WTC11 (cell line): ENCODE results near the gene RAB17. TPM values are rescaled to one million over a fixed set of nuclear protein-coding genes. Genes with fewer than 3 reads are reported as not detected.

ENCODE experiments used
- ATAC-seq: fragments of 200-7000 bp; cut with Tn5 transposase; 2 replicates; pipeline ENCODE4 v1.10.0; 2021; ENCODE audit warnings: mild to moderate bottlenecking, moderate library complexity
- CTCF ChIA-PET: fragments of 300-600 bp; sonication (Branson Sonifier 250); formaldehyde crosslinking; loops from one replicate; lab custom pipeline; 2021; ENCODE audit warnings: antibody characterized with exemption; lab: Charles Lee
- POLR2A ChIA-PET: fragments of 350-600 bp; sonication (Branson Sonifier 250); formaldehyde crosslinking; loops from one replicate; lab custom pipeline; 2021; ENCODE audit warnings: antibody characterized with exemption; lab: Charles Lee
- DNase-seq: peaks from one replicate; pipeline ENCODE4 v3.0.0; 2021; ENCODE audit warnings: low spot score
- H3K27ac Mint-ChIP-seq: 2 replicates; pipeline ENCODE4 v1.8.0; 2021; ENCODE audit warnings: mixed read lengths
- H3K27me3 Mint-ChIP-seq: 2 replicates; pipeline ENCODE4 v1.8.0; 2021; ENCODE audit warnings: low read depth, mild to moderate bottlenecking, moderate library complexity, mixed read lengths
- H3K36me3 Mint-ChIP-seq: 2 replicates; pipeline ENCODE4 v1.8.0; 2021; ENCODE audit warnings: mixed read lengths
- H3K4me1 Mint-ChIP-seq: 2 replicates; pipeline ENCODE4 v1.8.0; 2022; ENCODE audit warnings: mixed read lengths
- H3K4me3 Mint-ChIP-seq: 2 replicates; pipeline ENCODE4 v1.8.0; 2021; ENCODE audit warnings: mild to moderate bottlenecking, moderate library complexity, mixed read lengths
- H3K9me3 Mint-ChIP-seq: 2 replicates; pipeline ENCODE4 v1.8.0; 2021; ENCODE audit warnings: mixed read lengths
- AFF4 ChIP-seq: sonication (generic); formaldehyde crosslinking; IDR thresholded peaks from 2 replicates; pipeline ENCODE4 v1.8.1; 2023; ENCODE audit warnings: mild to moderate bottlenecking, missing genetic modification reagents, borderline replicate concordance
- ARID4B ChIP-seq: sonication (generic); formaldehyde crosslinking; IDR thresholded peaks from 2 replicates; pipeline ENCODE4 v1.8.0; 2023; ENCODE audit warnings: missing genetic modification reagents, mild to moderate bottlenecking, borderline replicate concordance
- ATF3 ChIP-seq: sonication (generic); formaldehyde crosslinking; conservative IDR thresholded peaks from 2 replicates; pipeline ENCODE4 v1.8.1; 2022; ENCODE audit warnings: mild to moderate bottlenecking, missing genetic modification reagents
- CDX4 ChIP-seq: fragments of 250-450 bp; sonication (Bioruptor Pico); IDR thresholded peaks from 2 replicates; pipeline ENCODE4 v1.9.0; 2021; ENCODE audit warnings: moderate library complexity, mild to moderate bottlenecking, inconsistent platforms, borderline replicate concordance
- ETV6 ChIP-seq: sonication (generic); formaldehyde crosslinking; IDR thresholded peaks from 2 replicates; pipeline ENCODE4 v1.8.1; 2022; ENCODE audit warnings: mild to moderate bottlenecking, missing genetic modification reagents
- FOXP4 ChIP-seq: sonication (generic); formaldehyde crosslinking; IDR thresholded peaks from 2 replicates; pipeline ENCODE4 v1.8.0; 2022; ENCODE audit warnings: mild to moderate bottlenecking, missing genetic modification reagents
- GTF2I ChIP-seq: fragments of 250-450 bp; sonication (Bioruptor Pico); conservative IDR thresholded peaks from 2 replicates; pipeline ENCODE4 v1.4.0; 2021; ENCODE audit warnings: mild to moderate bottlenecking
- JUN ChIP-seq: sonication (generic); formaldehyde crosslinking; IDR thresholded peaks from 2 replicates; pipeline ENCODE4 v1.8.0; 2023; ENCODE audit warnings: mild to moderate bottlenecking, missing genetic modification reagents
- NFATC4 ChIP-seq: fragments of 250-450 bp; sonication (Bioruptor Pico); IDR thresholded peaks from 2 replicates; pipeline ENCODE4 v1.9.0; 2021; ENCODE audit warnings: mild to moderate bottlenecking
- NR2C2 ChIP-seq: sonication (generic); formaldehyde crosslinking; IDR thresholded peaks from 2 replicates; pipeline ENCODE4 v1.8.0; 2022; ENCODE audit warnings: mild to moderate bottlenecking, missing genetic modification reagents
- PRRX2 ChIP-seq: fragments of 250-450 bp; sonication (Bioruptor Pico); IDR thresholded peaks from 2 replicates; pipeline ENCODE4 v1.8.0; 2021; ENCODE audit warnings: mild to moderate bottlenecking
- SMAD3 ChIP-seq: sonication (generic); formaldehyde crosslinking; IDR thresholded peaks from 2 replicates; pipeline ENCODE4 v1.8.0; 2022; ENCODE audit warnings: missing genetic modification reagents, mild to moderate bottlenecking, borderline replicate concordance
- TEAD1 ChIP-seq: sonication (generic); formaldehyde crosslinking; IDR thresholded peaks from 2 replicates; pipeline ENCODE4 v1.8.0; 2022; ENCODE audit warnings: mild to moderate bottlenecking, missing genetic modification reagents
- ZBTB21 ChIP-seq: sonication (generic); formaldehyde crosslinking; IDR thresholded peaks from 2 replicates; pipeline ENCODE4 v1.8.1; 2023; ENCODE audit warnings: mild to moderate bottlenecking, missing genetic modification reagents, borderline replicate concordance
- ZBTB43 ChIP-seq: sonication (generic); formaldehyde crosslinking; IDR thresholded peaks from 2 replicates; pipeline ENCODE4 v1.8.1; 2023; ENCODE audit warnings: mild to moderate bottlenecking, missing genetic modification reagents
- ZNF263 ChIP-seq: sonication (generic); formaldehyde crosslinking; IDR thresholded peaks from 2 replicates; pipeline ENCODE4 v1.8.1; 2022; ENCODE audit warnings: low read depth, mild to moderate bottlenecking, moderate library complexity, missing genetic modification reagents
- total RNA-seq: library from RNA; stranded (reverse); gene quantifications from 3 replicates; pipeline ENCODE4 v1.2.3, GENCODE V29; 2021
- TF ChIP-seq, protein P1 (sequence below): fragments of 250-450 bp; sonication (Bioruptor Pico); IDR thresholded peaks from 2 replicates; pipeline ENCODE4 v1.9.0; 2021; ENCODE audit warnings: mild to moderate bottlenecking
- TF ChIP-seq, protein P2 (sequence below): fragments of 250-450 bp; sonication (Bioruptor Pico); IDR thresholded peaks from 2 replicates; pipeline ENCODE4 v1.8.0; 2021; ENCODE audit warnings: mild to moderate bottlenecking
- TF ChIP-seq, protein P3 (sequence below): sonication (generic); formaldehyde crosslinking; IDR thresholded peaks from 2 replicates; pipeline ENCODE4 v1.8.1; 2023; ENCODE audit warnings: mild to moderate bottlenecking, missing genetic modification reagents, moderate library complexity

The RAB17 gene
- total RNA-seq, 1 experiment from 2014 or later, result 140 TPM

GRCh38 chr2:237604391-237604790 is 13.9 kb upstream of the RAB17 start:
- H3K4me1 Mint-ChIP-seq, result peaks cover 44% of the 10 kb centered on the region
- H3K27me3 Mint-ChIP-seq, result peaks cover 15% of the 10 kb centered on the region
- ATAC-seq (no peak), DNase-seq (no peak)
- ChIA-PET CTCF (interaction anchor here (0.9 to 4.2 kb wide), 5 partner anchors 9 to 92 kb away, joined by 3 to 36 read pairs (median 5); no protein-coding TSS in a partner anchor), POLR2A (interaction anchor here (0.9 kb wide), 1 partner anchor 14 kb away, joined by 4 read pairs; the partner anchor contains the start of gene RAB17)
- no peak for TF ChIP-seq ATF3 (CRISPR knock-in tag)
- no peak for TF ChIP-seq ETV6 (CRISPR knock-in tag)
- no peak for TF ChIP-seq AFF4 (CRISPR knock-in tag)
- TF ChIP-seq, protein P1, sequence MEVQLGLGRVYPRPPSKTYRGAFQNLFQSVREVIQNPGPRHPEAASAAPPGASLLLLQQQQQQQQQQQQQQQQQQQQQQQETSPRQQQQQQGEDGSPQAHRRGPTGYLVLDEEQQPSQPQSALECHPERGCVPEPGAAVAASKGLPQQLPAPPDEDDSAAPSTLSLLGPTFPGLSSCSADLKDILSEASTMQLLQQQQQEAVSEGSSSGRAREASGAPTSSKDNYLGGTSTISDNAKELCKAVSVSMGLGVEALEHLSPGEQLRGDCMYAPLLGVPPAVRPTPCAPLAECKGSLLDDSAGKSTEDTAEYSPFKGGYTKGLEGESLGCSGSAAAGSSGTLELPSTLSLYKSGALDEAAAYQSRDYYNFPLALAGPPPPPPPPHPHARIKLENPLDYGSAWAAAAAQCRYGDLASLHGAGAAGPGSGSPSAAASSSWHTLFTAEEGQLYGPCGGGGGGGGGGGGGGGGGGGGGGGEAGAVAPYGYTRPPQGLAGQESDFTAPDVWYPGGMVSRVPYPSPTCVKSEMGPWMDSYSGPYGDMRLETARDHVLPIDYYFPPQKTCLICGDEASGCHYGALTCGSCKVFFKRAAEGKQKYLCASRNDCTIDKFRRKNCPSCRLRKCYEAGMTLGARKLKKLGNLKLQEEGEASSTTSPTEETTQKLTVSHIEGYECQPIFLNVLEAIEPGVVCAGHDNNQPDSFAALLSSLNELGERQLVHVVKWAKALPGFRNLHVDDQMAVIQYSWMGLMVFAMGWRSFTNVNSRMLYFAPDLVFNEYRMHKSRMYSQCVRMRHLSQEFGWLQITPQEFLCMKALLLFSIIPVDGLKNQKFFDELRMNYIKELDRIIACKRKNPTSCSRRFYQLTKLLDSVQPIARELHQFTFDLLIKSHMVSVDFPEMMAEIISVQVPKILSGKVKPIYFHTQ (CRISPR knock-in tag), result no peak
- no peak for TF ChIP-seq GTF2I (CRISPR knock-in tag)
- no peak for TF ChIP-seq FOXP4 (CRISPR knock-in tag)
- no peak for TF ChIP-seq ZNF263 (CRISPR knock-in tag)
- no peak for TF ChIP-seq NR2C2
- no peak for TF ChIP-seq TEAD1
- no peak for TF ChIP-seq JUN (CRISPR knock-in tag)
- no peak for TF ChIP-seq PRRX2
- TF ChIP-seq, protein P2, sequence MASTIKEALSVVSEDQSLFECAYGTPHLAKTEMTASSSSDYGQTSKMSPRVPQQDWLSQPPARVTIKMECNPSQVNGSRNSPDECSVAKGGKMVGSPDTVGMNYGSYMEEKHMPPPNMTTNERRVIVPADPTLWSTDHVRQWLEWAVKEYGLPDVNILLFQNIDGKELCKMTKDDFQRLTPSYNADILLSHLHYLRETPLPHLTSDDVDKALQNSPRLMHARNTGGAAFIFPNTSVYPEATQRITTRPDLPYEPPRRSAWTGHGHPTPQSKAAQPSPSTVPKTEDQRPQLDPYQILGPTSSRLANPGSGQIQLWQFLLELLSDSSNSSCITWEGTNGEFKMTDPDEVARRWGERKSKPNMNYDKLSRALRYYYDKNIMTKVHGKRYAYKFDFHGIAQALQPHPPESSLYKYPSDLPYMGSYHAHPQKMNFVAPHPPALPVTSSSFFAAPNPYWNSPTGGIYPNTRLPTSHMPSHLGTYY (CRISPR knock-in tag), result no peak
- no peak for TF ChIP-seq ZBTB21
- no peak for TF ChIP-seq CDX4 (CRISPR knock-in tag)
- TF ChIP-seq NFATC4 (CRISPR knock-in tag), result no peak
- TF ChIP-seq SMAD3, result no peak
- TF ChIP-seq ZBTB43, result no peak
- TF ChIP-seq, protein P3, sequence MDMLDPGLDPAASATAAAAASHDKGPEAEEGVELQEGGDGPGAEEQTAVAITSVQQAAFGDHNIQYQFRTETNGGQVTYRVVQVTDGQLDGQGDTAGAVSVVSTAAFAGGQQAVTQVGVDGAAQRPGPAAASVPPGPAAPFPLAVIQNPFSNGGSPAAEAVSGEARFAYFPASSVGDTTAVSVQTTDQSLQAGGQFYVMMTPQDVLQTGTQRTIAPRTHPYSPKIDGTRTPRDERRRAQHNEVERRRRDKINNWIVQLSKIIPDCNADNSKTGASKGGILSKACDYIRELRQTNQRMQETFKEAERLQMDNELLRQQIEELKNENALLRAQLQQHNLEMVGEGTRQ (CRISPR knock-in tag), result no peak
- no peak for TF ChIP-seq ARID4B (CRISPR knock-in tag)
- no peak overlapping the region for H3K4me3 Mint-ChIP-seq
- no peak overlapping the region for H3K27ac Mint-ChIP-seq
- H3K36me3 Mint-ChIP-seq, result peaks cover 43% of the 10 kb centered on the region
- peaks cover 41% of the 10 kb centered on the region for H3K9me3 Mint-ChIP-seq
